Keratinocyte (primary cell): Measurements from ENCODE around the gene PRKCE. TPM values are rescaled to one million over a fixed set of nuclear protein-coding genes. Genes with fewer than 3 reads are reported as not detected.

Experiments used
- DNase-seq: peaks from one replicate; pipeline ENCODE4 v3.0.0-alpha.2; 2011; ENCODE audit warnings: low read depth, missing footprints, low spot score
- FAIRE-seq: peaks from 2 replicates; lab custom pipeline; 2011; peaks lifted over from hg19 to GRCh38; lab: Jason Lieb, UNC
- H2AFZ ChIP-seq: 2 replicates; pipeline ENCODE4 v1.6.0; 2012; ENCODE audit warnings: low read length, control low read depth, inconsistent platforms; ENCODE audit not compliant: control insufficient read depth
- H3K27ac ChIP-seq: 2 replicates; pipeline ENCODE4 v1.5.1; 2011; ENCODE audit warnings: low read length; ENCODE audit not compliant: control insufficient read depth, insufficient read depth
- H3K27me3 ChIP-seq: 3 replicates; pipeline ENCODE4 v1.6.0; 2011; ENCODE audit warnings: low read length; ENCODE audit not compliant: control insufficient read depth, insufficient read depth; ENCODE audit errors: extremely low read depth
- H3K36me3 ChIP-seq, 2 experiments: 2 replicates in 1 of 2; 3 replicates in 1 of 2; pipeline ENCODE4 v1.5.1; 2011; ENCODE audit warnings: low read length in 2 of 2, mild to moderate bottlenecking in 1 of 2; ENCODE audit not compliant: control insufficient read depth in 2 of 2, insufficient read depth in 2 of 2; ENCODE audit errors: extremely low read depth in 1 of 2
- H3K4me1 ChIP-seq: 3 replicates; pipeline ENCODE4 v1.5.1; 2011; ENCODE audit warnings: low read length; ENCODE audit not compliant: control insufficient read depth, insufficient read depth; ENCODE audit errors: extremely low read depth
- H3K4me2 ChIP-seq: 3 replicates; pipeline ENCODE4 v1.6.0; 2011; ENCODE audit warnings: low read depth, low read length; ENCODE audit not compliant: control insufficient read depth, insufficient read depth; ENCODE audit errors: extremely low read depth
- H3K4me3 ChIP-seq, 3 experiments: fragments of 200-600 bp in 1 of 3; sonication (generic) in 1 of 3; 2 replicates in 2 of 3; 3 replicates in 1 of 3; pipeline ENCODE4 v1.5.1; 2011 to 2016; ENCODE audit warnings: low read length in 3 of 3, mild to moderate bottlenecking in 3 of 3, control low read depth in 2 of 3, inconsistent platforms in 1 of 3, low read depth in 1 of 3, mixed read lengths in 1 of 3, mixed run types in 1 of 3, moderate library complexity in 1 of 3; ENCODE audit not compliant: control insufficient read depth in 2 of 3, insufficient read depth in 2 of 3; ENCODE audit errors: extremely low read depth in 1 of 3
- H3K79me2 ChIP-seq: 2 replicates; pipeline ENCODE4 v1.6.0; 2012; ENCODE audit warnings: low read length; ENCODE audit not compliant: control insufficient read depth, insufficient read depth
- H3K9ac ChIP-seq: 3 replicates; pipeline ENCODE4 v1.6.0; 2011; ENCODE audit warnings: low read length; ENCODE audit not compliant: control insufficient read depth, insufficient read depth; ENCODE audit errors: extremely low read depth
- H3K9me1 ChIP-seq: 3 replicates; pipeline ENCODE4 v1.6.0; 2011; ENCODE audit warnings: low read length; ENCODE audit not compliant: control insufficient read depth, insufficient read depth; ENCODE audit errors: extremely low read depth
- H3K9me3 ChIP-seq: 2 replicates; pipeline ENCODE4 v1.5.1; 2012; ENCODE audit warnings: low read depth, low read length; ENCODE audit not compliant: control insufficient read depth
- H4K20me1 ChIP-seq: 3 replicates; pipeline ENCODE4 v1.6.0; 2011; ENCODE audit warnings: low read length; ENCODE audit not compliant: control insufficient read depth, insufficient read depth; ENCODE audit errors: extremely low read depth
- EZH2 ChIP-seq: IDR thresholded peaks from one replicate; pipeline ENCODE4 v1.6.1; 2012; ENCODE audit warnings: inconsistent platforms, mild to moderate bottlenecking, low read length, moderate library complexity
- dilution Hi-C: fragments of 300-500 bp; cut with MboI; formaldehyde crosslinking; loops from one replicate; pipeline ENCODE4 v1.7.0; 2020; ENCODE audit warnings: low sequenced_read_pairs; ENCODE audit not compliant: extremely low pct_ligation_motif_present
- polyA plus RNA-seq, 5 experiments: library from polyadenylated mRNA; depleted of rRNA in 3 of 5; stranded (reverse) in 3 of 5; stranded (forward) in 1 of 5; unstranded in 1 of 5; fragments of >200 nt; gene quantifications; 1 replicate in 1 of 5; 2 replicates in 3 of 5; 3 replicates in 1 of 5; pipeline versions ENCODE4 v1.2.1 to v1.2.3, GENCODE V29; 2011 to 2012; ENCODE audit warnings: missing spikeins in 2 of 5, low read depth in 1 of 5, low replicate concordance in 1 of 5
- TF ChIP-seq, protein P1 (sequence below), 3 experiments: IDR thresholded peaks in 1 of 3; conservative IDR thresholded peaks in 1 of 3; optimal IDR thresholded peaks in 1 of 3; 2 replicates in 2 of 3; 3 replicates in 1 of 3; pipeline versions ENCODE3 to v1.5.1; 2011; ENCODE audit warnings: low read length in 3 of 3, mild to moderate bottlenecking in 3 of 3, moderate library complexity in 2 of 3, control low read depth in 1 of 3, inconsistent platforms in 1 of 3; ENCODE audit not compliant: insufficient read depth in 2 of 3; ENCODE audit errors: extremely low read depth in 1 of 3

Gene PRKCE
- polyA plus RNA-seq, 1 donor (not counting 4 experiments of a cell fraction or from before 2014, with no cell fraction given): 2.0 TPM

DNA sequence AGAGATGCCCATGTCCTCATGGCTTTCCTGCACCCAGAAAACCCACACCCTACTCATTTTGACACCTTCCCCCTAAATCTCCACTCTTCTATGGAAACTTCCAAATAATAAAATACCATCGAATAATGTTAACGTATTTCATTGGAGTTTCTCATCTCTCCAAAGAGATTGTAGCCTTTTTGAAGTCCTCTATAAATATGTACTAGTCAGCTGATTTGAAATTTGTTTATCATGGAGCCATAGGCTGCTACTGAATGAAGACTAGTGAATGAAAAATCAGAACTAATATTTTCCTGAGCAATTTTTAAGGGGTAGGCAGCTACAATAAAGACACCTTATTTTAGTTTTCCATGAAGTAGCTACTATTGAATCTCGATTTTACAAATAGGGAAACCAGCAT is 419.6 kb downstream of the PRKCE start:
- dilution Hi-C loops: no loop called here
- Histone ChIP-seq H2AFZ (no peak overlapping the region), H3K4me2 (no peak overlapping the region), H3K79me2 (no peaks in the 10 kb centered on the region), H3K9me3 (no peaks in the 10 kb centered on the region), H3K4me1 (peaks cover 17% of the 10 kb centered on the region), H3K27me3 (no peaks in the 10 kb centered on the region), H3K9ac (no peak overlapping the region), H3K9me1 (no peaks in the 10 kb centered on the region), H3K27ac (no peak overlapping the region), H3K36me3 (no peaks in the 10 kb centered on the region), H3K4me3 (no peak overlapping the region), H4K20me1 (no peaks in the 10 kb centered on the region)
- no peak for DNase-seq
- no peak for FAIRE-seq
- TF ChIP-seq, protein P1, sequence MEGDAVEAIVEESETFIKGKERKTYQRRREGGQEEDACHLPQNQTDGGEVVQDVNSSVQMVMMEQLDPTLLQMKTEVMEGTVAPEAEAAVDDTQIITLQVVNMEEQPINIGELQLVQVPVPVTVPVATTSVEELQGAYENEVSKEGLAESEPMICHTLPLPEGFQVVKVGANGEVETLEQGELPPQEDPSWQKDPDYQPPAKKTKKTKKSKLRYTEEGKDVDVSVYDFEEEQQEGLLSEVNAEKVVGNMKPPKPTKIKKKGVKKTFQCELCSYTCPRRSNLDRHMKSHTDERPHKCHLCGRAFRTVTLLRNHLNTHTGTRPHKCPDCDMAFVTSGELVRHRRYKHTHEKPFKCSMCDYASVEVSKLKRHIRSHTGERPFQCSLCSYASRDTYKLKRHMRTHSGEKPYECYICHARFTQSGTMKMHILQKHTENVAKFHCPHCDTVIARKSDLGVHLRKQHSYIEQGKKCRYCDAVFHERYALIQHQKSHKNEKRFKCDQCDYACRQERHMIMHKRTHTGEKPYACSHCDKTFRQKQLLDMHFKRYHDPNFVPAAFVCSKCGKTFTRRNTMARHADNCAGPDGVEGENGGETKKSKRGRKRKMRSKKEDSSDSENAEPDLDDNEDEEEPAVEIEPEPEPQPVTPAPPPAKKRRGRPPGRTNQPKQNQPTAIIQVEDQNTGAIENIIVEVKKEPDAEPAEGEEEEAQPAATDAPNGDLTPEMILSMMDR (optimal IDR thresholded peaks at IDR 0.05 in 1 of 3, IDR thresholded peaks at IDR 0.05 in 1 of 3, conservative IDR thresholded peaks at IDR 0.05 in 1 of 3; ENCODE audit: extremely low read depth in 1 of 3, insufficient read depth in 2 of 3, low read length in 3 of 3): no peak
- TF ChIP-seq EZH2: no peak

- no peak overlapping the region for H3K27ac ChIP-seq
- H3K4me1 ChIP-seq: peaks cover 17% of the 10 kb centered on the region
- no peak overlapping the region for H3K4me2 ChIP-seq
- DNase-seq (no peak), FAIRE-seq (no peak)
- dilution Hi-C loops: no loop called here
- H3K9ac ChIP-seq: no peak overlapping the region
- H4K20me1 ChIP-seq: no peaks in the 10 kb centered on the region
- H3K9me1 ChIP-seq: no peaks in the 10 kb centered on the region
- H3K79me2 ChIP-seq: no peaks in the 10 kb centered on the region
- H3K4me3 ChIP-seq: no peak overlapping the region
- no peak for TF ChIP-seq EZH2
- TF ChIP-seq, protein P1 (optimal IDR thresholded peaks at IDR 0.05 in 1 of 3, IDR thresholded peaks at IDR 0.05 in 1 of 3, conservative IDR thresholded peaks at IDR 0.05 in 1 of 3; ENCODE audit: extremely low read depth in 1 of 3, insufficient read depth in 2 of 3, low read length in 3 of 3): no peak
- H3K27me3 ChIP-seq: no peaks in the 10 kb centered on the region
- no peaks in the 10 kb centered on the region for H3K36me3 ChIP-seq
- no peak overlapping the region for H2AFZ ChIP-seq
- no peaks in the 10 kb centered on the region for H3K9me3 ChIP-seq
These were observed 420.8 kb downstream of the PRKCE start for GRCh38 chr2:46072101-46072820.
